B cell (primary cell): Measurements from ENCODE around the gene COMT.

Experiments used
- CTCF ChIP-seq: fragments of 200-600 bp; IDR thresholded peaks from one replicate; pipeline ENCODE4 v1.8.0; 2022; ENCODE audit warnings: antibody characterized with exemption, mild to moderate bottlenecking
- EZH2 ChIP-seq: IDR thresholded peaks from 2 replicates; pipeline ENCODE4 v1.6.1; 2012; ENCODE audit warnings: borderline replicate concordance, low read depth, mild to moderate bottlenecking, moderate library complexity, low read length; ENCODE audit not compliant: insufficient read depth, poor library complexity, severe bottlenecking

DNA sequence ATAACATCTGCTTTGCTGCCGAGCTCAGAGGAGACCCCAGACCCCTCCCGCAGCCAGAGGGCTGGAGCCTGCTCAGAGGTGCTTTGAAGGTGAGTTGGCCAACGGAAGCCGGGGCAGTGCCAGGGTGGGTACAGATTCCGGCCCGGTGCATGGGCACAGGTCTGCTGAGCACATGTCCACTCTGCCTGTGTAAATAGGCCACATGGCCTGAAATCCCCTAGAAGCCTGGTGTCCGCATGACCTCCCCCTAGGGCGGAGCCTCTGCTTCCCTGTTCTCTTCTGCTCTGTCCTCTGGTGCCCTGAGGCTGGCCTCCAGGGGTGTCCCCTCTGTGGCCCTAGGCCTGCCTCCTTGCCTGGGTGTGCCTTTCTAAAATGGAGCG lies 19.6 kb downstream of the COMT start:
- TF ChIP-seq CTCF (no peak), EZH2 (no peak)
